NCI-H345 treated with DMSO at 0.1 percent for 48 hours (cell line): ENCODE measurements around the gene SCCPDH.
"Not testable (repeated sequence)": the region's sequence is repeated elsewhere in the genome, so short reads cannot be mapped to it uniquely, and the experiment has no call there.

Source experiments
- DNase-seq: peaks from one replicate; lab custom pipeline; 2025; ENCODE audit not compliant: unreplicated experiment; lab: John Stamatoyannopoulos, UW

The SCCPDH gene

GRCh38 chr1:246705368-246705767 is 18.8 kb upstream of the SCCPDH start:
- no peak for DNase-seq

- DNase-seq = no peak
Observed at GRCh38 chr1:246708166-246708565, 16.0 kb upstream of the SCCPDH start.

DNA sequence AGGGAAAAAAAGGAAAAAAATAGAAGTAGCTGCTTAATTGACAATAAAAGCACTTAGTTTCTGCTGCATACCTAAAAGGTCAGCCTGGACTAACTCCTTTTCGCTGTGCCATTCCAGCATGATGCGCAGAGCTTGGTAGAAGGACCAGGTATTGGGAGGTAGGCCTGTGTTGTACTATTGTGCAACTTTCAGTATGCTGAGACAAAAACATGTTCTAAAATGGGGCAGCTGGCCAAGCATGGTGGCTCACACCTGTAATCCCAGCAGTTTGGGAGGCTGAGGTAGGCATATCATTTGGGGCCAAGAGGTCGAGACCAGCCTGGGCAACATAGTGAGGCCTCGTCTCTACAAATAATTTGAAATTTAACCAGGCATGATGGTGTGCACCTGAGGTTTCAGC is 15.0 kb upstream of the SCCPDH start:
- DNase-seq = no peak

GRCh38 chr1:246709835-246710234 is 14.4 kb upstream of the SCCPDH start:
- DNase-seq = no peak

GRCh38 chr1:246711548-246712003 is 12.6 kb upstream of the SCCPDH start:
- no peak for DNase-seq

GRCh38 chr1:246712428-246712827 is 11.8 kb upstream of the SCCPDH start:
- DNase-seq = not testable (repeated sequence)

- not testable (repeated sequence) for DNase-seq
Observed at GRCh38 chr1:246719361-246719760, 4.8 kb upstream of the SCCPDH start.

GRCh38 chr1:246720814-246721213 is 3.4 kb upstream of the SCCPDH start:
- not testable (repeated sequence) for DNase-seq

DNA sequence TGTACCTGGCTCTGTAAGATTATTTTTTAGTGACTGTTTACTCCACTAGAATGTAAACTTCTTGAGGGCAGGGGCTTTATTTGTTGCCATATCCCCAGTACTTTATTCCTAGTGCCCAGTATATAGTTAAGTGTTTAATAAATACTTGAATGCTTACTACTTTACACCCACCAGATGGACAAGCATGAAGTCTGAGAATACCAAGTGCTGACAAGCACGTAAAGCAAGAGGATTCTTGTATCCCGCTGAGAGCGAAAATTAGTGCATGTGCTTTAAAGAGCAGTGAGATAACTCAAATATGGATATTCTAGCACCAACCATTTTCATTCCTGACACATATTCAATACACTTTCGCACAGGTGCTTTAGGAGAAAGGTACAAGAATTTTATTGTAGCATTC is 1.5 kb upstream of the SCCPDH start:
- DNase-seq = no peak

DNA sequence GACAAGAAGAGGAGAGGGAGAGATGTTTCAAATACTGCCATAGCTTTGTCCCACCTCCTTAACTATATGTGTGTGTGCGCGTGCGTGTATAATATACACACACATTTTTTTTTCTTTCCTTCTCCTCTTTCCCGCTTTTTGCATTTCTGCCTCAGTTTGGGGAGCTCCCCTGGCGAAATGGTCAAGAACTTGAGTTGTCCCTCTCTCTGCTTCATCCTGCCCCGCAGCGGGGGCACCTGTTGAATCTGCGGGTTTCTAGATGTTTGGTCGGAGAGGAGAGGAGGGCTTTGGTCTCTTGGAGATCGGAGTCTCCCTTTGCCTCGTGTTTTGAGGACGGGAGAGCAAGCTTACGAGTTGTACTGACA is 504 bp downstream of the SCCPDH start:
- peak; percentile 43 for DNase-seq

GRCh38 chr1:246725191-246725590 is 982 bp downstream of the SCCPDH start:
- DNase-seq = no peak

- DNase-seq = no peak
Observed at GRCh38 chr1:246726255-246726679, 2.1 kb downstream of the SCCPDH start.

DNA sequence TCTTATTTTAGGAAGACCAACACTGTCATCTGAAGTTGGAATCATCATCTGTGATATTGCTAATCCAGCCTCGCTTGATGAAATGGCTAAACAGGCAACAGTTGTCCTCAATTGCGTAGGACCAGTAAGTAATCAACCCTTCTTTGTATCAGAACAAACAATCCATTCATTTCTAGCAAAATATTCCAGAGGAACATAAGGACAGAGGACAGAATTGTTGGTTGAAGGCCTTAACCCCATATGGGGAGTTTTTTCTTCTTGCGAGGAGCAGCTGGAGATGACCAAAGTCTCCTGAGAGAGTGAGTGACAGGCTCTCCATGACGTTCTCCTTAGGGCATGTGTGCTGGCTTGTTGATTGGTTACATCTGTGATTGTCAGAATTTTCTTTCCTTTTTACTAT is 2.7 kb downstream of the SCCPDH start:
- no peak for DNase-seq

GRCh38 chr1:246727594-246727993 is 3.4 kb downstream of the SCCPDH start:
- DNase-seq = no peak

GRCh38 chr1:246728311-246728710 is 4.1 kb downstream of the SCCPDH start:
- no peak for DNase-seq

- DNase-seq = not testable (repeated sequence)
Observed at GRCh38 chr1:246729040-246729439, 4.8 kb downstream of the SCCPDH start.

DNA sequence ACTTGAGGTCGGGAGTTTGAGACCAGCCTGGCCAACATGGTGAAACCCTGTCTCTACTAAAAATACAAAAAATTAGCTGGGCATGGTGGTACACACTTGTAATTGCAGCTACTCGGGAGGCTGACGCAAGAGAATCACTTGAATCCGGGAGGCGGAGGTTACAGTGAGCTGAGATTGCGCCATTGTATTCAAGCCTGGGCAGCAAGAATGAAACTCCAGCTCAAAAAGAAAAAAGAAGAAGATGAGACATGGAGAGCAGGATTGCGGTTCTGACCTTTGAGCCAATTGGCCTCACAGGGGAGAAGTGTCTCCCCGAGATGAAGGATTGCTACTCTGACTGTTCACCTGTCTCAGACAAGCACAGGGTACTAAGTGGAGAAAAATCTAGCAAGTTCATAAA is 6.6 kb downstream of the SCCPDH start:
- no peak for DNase-seq

DNA sequence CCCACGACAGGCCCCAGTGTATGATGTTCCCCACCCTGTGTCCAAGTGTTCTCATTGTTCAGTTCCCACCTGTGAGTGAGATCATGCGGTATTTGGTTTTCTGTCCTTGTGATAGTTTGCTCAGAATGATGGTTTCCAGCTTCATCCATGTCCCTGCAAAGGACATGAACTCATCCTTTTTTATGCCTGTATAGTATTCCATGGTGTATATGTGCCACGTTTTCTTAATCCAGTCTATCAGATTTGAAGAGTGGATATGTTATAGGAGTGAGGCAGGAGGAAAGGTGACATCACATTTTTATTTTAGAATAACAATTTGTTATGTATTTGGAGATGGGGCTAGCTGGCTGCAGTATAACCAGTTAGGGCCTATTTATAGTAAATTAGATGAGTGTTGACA is 7.7 kb downstream of the SCCPDH start:
- DNase-seq = not testable (repeated sequence)

DNA sequence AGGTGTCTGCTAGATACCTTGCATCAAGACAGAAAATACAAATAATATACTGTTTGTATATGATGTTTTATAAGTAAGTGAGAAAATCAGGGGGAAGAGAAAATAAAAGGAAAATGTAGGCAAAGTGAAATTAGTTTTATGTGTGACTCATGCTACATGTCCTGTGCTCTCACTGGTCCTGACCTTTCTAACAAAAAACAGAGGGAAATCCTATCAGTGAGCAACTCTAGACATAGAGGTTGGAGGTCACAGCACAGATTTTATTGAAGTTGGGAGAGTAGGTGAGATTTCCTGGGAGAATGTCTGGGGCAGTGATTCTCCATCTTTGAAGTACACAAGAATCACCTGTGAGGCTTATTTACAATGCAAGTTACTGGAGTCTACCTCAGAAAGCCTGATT is 9.5 kb downstream of the SCCPDH start:
- no peak for DNase-seq

GRCh38 chr1:246734866-246735265 is 10.7 kb downstream of the SCCPDH start:
- no peak for DNase-seq

- no peak for DNase-seq
Observed at GRCh38 chr1:246735735-246736134, 11.5 kb downstream of the SCCPDH start.

DNA sequence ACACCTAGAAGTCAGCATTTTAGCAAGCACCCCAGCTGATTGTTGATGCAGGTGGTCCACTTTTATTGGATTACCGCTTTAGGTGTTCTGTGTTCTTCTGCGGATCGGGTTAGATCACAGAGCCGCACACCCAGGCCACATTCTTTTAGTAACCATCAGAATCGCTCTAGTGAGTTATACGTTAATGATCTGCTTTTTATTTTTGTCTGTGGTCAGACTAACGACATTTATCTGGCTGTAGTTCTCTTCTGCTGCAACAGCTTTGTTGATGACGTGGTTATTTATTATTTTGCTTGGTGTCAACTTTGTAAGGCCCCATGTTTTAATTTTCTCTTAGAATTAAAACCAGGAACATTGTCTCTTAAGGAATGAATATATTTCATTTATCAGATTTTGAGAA is 18.2 kb downstream of the SCCPDH start:
- no peak for DNase-seq

GRCh38 chr1:246746155-246746554 is 21.9 kb downstream of the SCCPDH start:
- DNase-seq = not testable (repeated sequence)

- no peak for DNase-seq
Observed at GRCh38 chr1:246748006-246748405, 23.8 kb downstream of the SCCPDH start.
